Smooth muscle cell (in vitro differentiated cells): ENCODE results near the gene TTC21A. TPM values are rescaled to one million over a fixed set of nuclear protein-coding genes. Genes with fewer than 3 reads are reported as not detected.

Source experiments
- DNase-seq: peaks from one replicate; lab custom pipeline; 2025; ENCODE audit not compliant: unreplicated experiment; lab: John Stamatoyannopoulos, UW
- H2AFZ ChIP-seq: fragments of 200-600 bp; sonication (generic); 2 replicates; pipeline ENCODE4 v1.6.0; 2016; ENCODE audit warnings: antibody characterized with exemption, low read depth, mild to moderate bottlenecking
- H3F3A ChIP-seq: fragments of 200-600 bp; sonication (generic); 2 replicates; pipeline ENCODE4 v1.6.0; 2017; ENCODE audit warnings: antibody characterized with exemption, low read depth
- H3K27ac ChIP-seq: fragments of 200-600 bp; sonication (generic); 2 replicates; pipeline ENCODE4 v1.5.1; 2016; ENCODE audit warnings: low read depth, mild to moderate bottlenecking
- H3K27me3 ChIP-seq: fragments of 200-600 bp; sonication (generic); 2 replicates; pipeline ENCODE4 v1.6.1; 2016; ENCODE audit warnings: low read depth, mild to moderate bottlenecking
- H3K36me3 ChIP-seq: fragments of 200-600 bp; sonication (generic); 2 replicates; pipeline ENCODE4 v1.5.1; 2016; ENCODE audit warnings: low read depth
- H3K4me1 ChIP-seq: fragments of 200-600 bp; sonication (generic); 2 replicates; pipeline ENCODE4 v1.5.1; 2016; ENCODE audit warnings: low read depth
- H3K4me2 ChIP-seq: fragments of 200-600 bp; sonication (generic); 2 replicates; pipeline ENCODE4 v1.6.0; 2016; ENCODE audit warnings: mild to moderate bottlenecking
- H3K4me3 ChIP-seq: fragments of 200-600 bp; sonication (generic); 2 replicates; pipeline ENCODE4 v1.5.1; 2016; ENCODE audit warnings: mild to moderate bottlenecking
- H3K79me2 ChIP-seq: fragments of 200-600 bp; sonication (generic); 2 replicates; pipeline ENCODE4 v1.6.0; 2016; ENCODE audit warnings: low read depth, mild to moderate bottlenecking
- H3K9ac ChIP-seq: fragments of 200-600 bp; sonication (generic); 2 replicates; pipeline ENCODE4 v1.6.0; 2016; ENCODE audit warnings: low read depth
- H3K9me3 ChIP-seq: fragments of 200-600 bp; sonication (generic); replicated peaks from 2 replicates; pipeline ENCODE4 v1.5.1; 2016; ENCODE audit warnings: low read depth
- H4K20me1 ChIP-seq: fragments of 200-600 bp; sonication (generic); 2 replicates; pipeline ENCODE4 v1.6.0; 2016; ENCODE audit warnings: low read depth
- WGBS: methylation state at CpG from one replicate; pipeline ENCODE4 v1.1.7; 2016; ENCODE audit warnings: low lambda C conversion rate; 5-methylcytosine and 5-hydroxymethylcytosine counted together
- polyA plus RNA-seq: library from polyadenylated mRNA; unstranded; fragments of >200 nt; fragmentation: Nextera tagmentation; extraction: Ambion mirVana; gene quantifications from 2 replicates; pipeline ENCODE4 v1.2.1, GENCODE V29; 2016
- total RNA-seq: library from RNA; depleted of rRNA; stranded (reverse); fragments of >200 nt; gene quantifications from 2 replicates; pipeline ENCODE4 v1.2.3, GENCODE V29; 2014
- TF ChIP-seq, protein P1 (sequence below): fragments of 200-600 bp; sonication (generic); IDR thresholded peaks from 2 replicates; pipeline ENCODE4 v1.5.1; 2017; ENCODE audit warnings: borderline replicate concordance, mild to moderate bottlenecking, antibody characterized with exemption; ENCODE audit not compliant: insufficient read depth, poor library complexity, severe bottlenecking

TTC21A gene
- total and polyA plus RNA-seq, 2 experiments from 2014 or later, result 2.3 to 10.6 TPM

DNA sequence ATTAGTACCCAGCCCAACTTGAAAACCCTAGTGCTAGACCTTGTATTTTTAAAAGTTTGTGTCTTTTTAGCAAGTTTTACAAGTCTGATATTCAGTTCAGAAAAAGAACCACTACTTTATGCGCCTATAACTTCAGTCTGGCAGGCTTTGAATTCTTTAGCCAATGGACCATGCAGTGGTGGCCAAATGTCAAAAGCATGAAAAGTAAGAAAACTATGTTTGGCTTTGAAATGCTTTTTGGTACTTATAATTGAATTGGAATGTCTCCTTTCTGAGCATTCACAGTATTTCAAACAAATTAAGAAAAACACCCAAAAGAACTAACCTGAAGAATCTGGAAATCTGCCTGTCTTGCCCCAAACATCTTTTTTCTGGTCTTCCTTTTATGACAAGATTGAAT, 42.8 kb upstream of the TTC21A start:
- Histone ChIP-seq H3K27ac (no peak overlapping the region), H3K36me3 (no peaks in the 10 kb centered on the region), H3K4me3 (no peak overlapping the region), H4K20me1 (peaks cover 60% of the 10 kb centered on the region), H3K4me1 (no peaks in the 10 kb centered on the region), H3K79me2 (peaks cover 23% of the 10 kb centered on the region), H2AFZ (no peak overlapping the region), H3K4me2 (no peak overlapping the region), H3K9ac (no peak overlapping the region), H3F3A (no peaks in the 10 kb centered on the region), H3K9me3 (no peaks in the 10 kb centered on the region), H3K27me3 (no peaks in the 10 kb centered on the region)
- DNase-seq, result no peak
- 100% methylated on average over 1 of the region's 1 CpG for WGBS
- TF ChIP-seq, protein P1, sequence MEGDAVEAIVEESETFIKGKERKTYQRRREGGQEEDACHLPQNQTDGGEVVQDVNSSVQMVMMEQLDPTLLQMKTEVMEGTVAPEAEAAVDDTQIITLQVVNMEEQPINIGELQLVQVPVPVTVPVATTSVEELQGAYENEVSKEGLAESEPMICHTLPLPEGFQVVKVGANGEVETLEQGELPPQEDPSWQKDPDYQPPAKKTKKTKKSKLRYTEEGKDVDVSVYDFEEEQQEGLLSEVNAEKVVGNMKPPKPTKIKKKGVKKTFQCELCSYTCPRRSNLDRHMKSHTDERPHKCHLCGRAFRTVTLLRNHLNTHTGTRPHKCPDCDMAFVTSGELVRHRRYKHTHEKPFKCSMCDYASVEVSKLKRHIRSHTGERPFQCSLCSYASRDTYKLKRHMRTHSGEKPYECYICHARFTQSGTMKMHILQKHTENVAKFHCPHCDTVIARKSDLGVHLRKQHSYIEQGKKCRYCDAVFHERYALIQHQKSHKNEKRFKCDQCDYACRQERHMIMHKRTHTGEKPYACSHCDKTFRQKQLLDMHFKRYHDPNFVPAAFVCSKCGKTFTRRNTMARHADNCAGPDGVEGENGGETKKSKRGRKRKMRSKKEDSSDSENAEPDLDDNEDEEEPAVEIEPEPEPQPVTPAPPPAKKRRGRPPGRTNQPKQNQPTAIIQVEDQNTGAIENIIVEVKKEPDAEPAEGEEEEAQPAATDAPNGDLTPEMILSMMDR, result no peak

DNA sequence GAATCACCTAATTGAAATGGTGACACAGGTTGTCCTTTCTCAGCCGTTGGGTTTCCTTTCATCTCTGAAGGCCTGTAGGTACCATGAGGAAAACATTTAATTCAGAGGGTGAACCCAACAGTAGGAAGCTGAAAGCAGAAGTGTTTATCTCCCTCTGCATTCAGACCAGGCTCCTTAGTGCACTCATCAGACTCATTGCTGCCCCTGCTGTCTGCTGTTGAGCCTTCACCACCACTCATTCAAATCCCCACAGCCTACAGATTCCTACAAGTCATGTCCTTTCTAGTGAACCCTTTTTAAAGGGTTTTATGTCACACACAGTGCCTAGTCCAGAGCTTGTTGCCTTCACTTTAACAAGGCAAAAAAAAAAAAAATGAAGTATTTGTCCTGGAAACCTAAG, 42.3 kb upstream of the TTC21A start:
- 50% methylated on average over 1 of the region's 1 CpG for WGBS
- no peak for DNase-seq
- Histone ChIP-seq H3K27me3 (no peaks in the 10 kb centered on the region), H4K20me1 (peaks cover 60% of the 10 kb centered on the region), H3K4me3 (no peak overlapping the region), H2AFZ (no peak overlapping the region), H3F3A (no peaks in the 10 kb centered on the region), H3K9me3 (no peaks in the 10 kb centered on the region), H3K4me1 (no peaks in the 10 kb centered on the region), H3K79me2 (peaks cover 19% of the 10 kb centered on the region), H3K9ac (no peak overlapping the region), H3K4me2 (no peak overlapping the region), H3K36me3 (no peaks in the 10 kb centered on the region), H3K27ac (no peak overlapping the region)
- TF ChIP-seq, protein P1, result peak; percentile 16

DNA sequence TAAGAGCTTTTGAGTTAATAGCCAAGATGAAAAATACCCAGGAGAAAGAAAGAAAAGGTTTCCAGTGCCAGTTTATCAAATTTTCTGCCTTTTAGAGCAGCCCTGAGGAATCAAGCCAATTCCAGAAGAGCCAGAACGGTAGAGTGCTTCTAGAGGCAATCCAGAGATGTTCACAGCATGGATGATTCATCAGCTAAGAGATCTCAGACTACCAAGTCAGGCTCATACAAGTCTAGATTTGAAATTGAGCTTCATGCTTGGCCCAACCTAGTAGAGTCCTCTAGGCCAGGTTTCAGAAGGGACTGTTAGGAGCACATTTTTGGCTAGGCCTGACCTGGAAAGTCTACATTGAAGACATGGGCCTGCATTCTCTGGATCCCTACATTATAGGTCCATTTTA, 40.2 kb upstream of the TTC21A start:
- Histone ChIP-seq H3F3A (no peaks in the 10 kb centered on the region), H3K9ac (no peak overlapping the region), H3K4me2 (no peak overlapping the region), H3K27me3 (no peaks in the 10 kb centered on the region), H3K36me3 (no peaks in the 10 kb centered on the region), H3K9me3 (no peaks in the 10 kb centered on the region), H3K4me1 (no peaks in the 10 kb centered on the region), H3K79me2 (peaks cover 4% of the 10 kb centered on the region), H2AFZ (no peak overlapping the region), H3K4me3 (no peak overlapping the region), H4K20me1 (peaks cover 46% of the 10 kb centered on the region), H3K27ac (no peak overlapping the region)
- TF ChIP-seq, protein P1, result no peak
- DNase-seq, result no peak
- WGBS, result 71% methylated on average over 1 of the region's 1 CpG

DNA sequence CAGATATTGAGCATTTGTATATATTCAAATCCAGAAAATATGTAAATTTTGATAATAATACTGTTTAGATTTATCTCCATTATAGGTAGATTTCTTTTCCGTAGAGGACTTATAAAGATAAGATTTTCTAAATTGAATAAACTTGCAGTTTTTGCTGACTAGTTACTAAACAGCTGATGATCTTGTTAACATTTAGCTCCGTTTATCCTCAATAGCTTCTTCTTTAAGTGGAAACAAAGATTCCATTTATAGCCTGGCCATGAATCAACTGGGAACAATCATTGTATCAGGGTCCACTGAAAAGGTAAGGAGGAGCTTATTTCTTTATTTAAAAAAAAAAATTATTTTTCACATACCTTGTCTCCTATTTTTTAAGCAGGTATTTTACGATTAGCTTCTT, 38.9 kb upstream of the TTC21A start:
- Histone ChIP-seq H3K4me1 (no peaks in the 10 kb centered on the region), H3K27ac (no peak overlapping the region), H3K27me3 (no peaks in the 10 kb centered on the region), H3K4me2 (no peak overlapping the region), H3K79me2 (peaks cover 2% of the 10 kb centered on the region), H3K4me3 (no peak overlapping the region), H3F3A (no peaks in the 10 kb centered on the region), H2AFZ (no peak overlapping the region), H3K9me3 (no peaks in the 10 kb centered on the region), H3K36me3 (no peaks in the 10 kb centered on the region), H4K20me1 (peaks cover 35% of the 10 kb centered on the region), H3K9ac (no peak overlapping the region)
- no peak for DNase-seq
- WGBS, result 80% methylated on average over 3 of the region's 3 CpGs
- TF ChIP-seq, protein P1, result no peak
